Measurements from ENCODE around the gene EYS. TPM values are rescaled to one million over a fixed set of nuclear protein-coding genes. Genes with fewer than 3 reads are reported as not detected.
"Not testable (repeated sequence)": the region's sequence is repeated elsewhere in the genome, so short reads cannot be mapped to it uniquely, and the experiment has no call there.

The EYS gene
- total RNA-seq, 1 donor from 2014 or later: 17.3 TPM

DNA sequence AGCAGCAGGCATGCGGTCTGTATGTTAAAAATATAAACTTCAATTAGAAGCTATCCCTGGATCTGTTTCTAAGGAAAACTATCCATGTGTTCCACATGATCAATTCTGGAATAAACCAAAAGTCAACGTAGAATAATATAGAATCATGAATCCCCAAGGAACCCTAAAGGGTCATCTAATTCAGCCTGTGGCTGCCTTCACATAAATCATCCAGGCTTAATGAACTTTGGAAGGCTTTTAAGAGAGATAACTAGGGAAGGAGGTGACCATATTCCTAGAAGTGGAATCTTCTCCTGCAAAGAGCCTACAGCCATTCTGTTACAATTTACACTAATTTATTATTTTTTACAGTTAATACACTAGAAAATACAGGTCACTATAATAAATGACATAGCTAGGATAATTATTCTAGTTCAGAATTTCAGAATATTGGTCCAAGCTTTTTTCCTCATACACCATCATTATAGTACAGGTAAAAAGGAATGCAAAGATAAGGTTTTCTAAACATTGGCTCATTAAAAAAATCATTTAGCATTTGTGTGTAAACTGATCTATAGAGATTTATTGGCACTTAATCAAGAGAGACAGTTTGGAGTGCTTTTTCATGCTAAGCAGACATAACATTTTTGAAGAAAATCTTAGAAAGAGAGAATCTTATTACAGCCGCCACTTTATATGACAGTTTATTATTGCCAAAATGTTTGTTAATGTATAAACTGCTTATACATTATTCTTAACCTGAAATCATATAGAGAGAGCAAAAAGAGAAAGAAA lies 1220.3 kb downstream of the EYS start:
- DNase-seq (ENCODE audit: low spot score): no peak

DNA sequence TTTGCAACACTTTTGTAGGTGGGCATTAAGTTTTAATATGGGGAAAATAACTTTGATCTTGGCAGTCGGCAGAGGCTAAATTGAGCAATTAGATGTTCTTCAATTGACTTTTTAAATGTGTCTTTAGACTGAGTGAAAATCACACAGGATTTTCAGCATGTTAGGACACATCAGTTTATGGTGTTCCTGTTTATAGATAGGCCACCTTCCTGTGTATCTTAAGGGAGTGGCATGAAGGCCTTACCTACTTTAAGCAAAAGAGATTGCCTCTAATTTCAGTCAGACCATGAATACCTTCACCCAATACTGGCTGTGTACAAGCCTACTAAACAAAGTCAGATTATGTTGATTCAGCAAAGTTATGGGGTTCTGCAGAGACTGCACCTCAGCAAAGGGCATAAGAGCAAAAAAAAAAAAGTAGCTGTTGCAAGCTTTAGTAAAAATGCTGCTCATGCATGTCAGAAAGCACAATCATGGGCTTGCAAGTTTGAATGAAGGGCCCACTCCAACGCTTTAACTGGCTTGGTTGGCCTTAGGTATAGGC lies 1223.0 kb downstream of the EYS start:
- DNase-seq (ENCODE audit: low spot score): no peak

DNA sequence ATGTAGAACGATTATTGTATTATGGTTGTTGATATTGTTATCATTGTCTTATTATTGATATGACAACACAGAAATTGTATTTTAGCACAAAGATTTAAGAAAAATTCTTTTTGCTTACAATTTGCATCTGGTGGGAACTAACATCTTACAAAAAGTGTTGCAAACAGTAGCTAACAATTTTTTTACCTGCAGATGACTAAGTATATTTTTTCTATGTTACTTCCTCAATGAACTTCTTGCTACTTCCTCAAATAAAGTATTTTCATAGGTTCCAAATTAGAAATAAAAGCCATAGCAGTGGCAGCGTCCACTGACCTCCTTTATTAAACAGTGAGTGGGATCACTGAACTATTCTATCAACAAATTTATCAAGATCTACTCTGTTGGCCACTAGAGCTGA lies 1224.4 kb downstream of the EYS start:
- DNase-seq (ENCODE audit: low spot score): no peak

- no peak for DNase-seq (ENCODE audit: low spot score)
Observed at GRCh38 chr6:64479134-64479533, 1227.9 kb downstream of the EYS start.

- no peak for DNase-seq (ENCODE audit: low spot score)
Observed at GRCh38 chr6:64477391-64477790, 1229.6 kb downstream of the EYS start.

GRCh38 chr6:64476935-64477334 lies 1230.1 kb downstream of the EYS start:
- no peak for DNase-seq (ENCODE audit: low spot score)

DNA sequence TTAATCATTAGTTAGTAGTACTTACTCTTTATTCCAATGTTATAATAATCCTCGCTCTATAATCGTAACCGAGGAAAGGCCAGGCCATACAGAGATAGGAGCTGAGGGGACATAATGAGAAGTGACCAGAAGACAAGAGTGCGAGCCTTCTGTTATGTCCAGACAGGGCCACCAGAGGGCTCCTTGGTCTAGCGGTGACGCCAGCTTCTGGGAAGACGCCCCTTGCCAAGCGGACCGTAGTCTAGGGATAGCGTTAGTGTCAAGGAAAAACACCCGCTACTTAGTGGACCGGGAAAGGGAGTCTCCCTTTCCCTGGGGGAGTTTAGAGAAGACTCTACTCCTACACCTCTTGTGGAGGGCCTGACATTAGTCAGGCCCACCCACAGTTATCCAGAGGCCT lies 1237.6 kb downstream of the EYS start:
- not testable (repeated sequence) for DNase-seq (ENCODE audit: low spot score)

- DNase-seq (ENCODE audit: low spot score): no peak
Observed at GRCh38 chr6:64467656-64468055, 1239.4 kb downstream of the EYS start.

DNA sequence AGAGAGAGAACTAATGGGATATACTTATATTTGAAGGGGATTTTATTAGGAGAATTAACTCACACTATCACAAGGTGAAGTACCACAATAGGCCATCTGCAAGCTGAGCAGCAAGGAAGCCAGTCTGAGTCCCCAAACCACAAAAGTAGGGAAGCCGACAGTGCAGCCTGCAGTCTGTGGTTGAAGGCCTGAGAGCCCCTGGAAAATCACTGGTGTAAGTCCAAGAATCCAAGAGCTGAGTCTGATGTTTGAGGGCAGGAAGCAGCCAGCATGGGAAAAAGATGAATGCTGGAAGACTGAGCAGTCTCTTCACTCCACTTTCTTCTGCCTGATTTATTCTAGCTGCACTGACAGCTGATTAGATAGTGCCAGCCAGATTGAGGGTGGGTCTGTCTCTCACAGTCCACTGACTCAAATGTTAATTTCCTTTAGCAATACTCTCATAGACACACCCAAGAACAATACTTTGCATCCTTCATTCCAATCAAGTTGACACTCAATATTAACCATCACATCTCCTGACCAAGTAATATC lies 1247.5 kb downstream of the EYS start:
- no peak for DNase-seq (ENCODE audit: low spot score)

DNA sequence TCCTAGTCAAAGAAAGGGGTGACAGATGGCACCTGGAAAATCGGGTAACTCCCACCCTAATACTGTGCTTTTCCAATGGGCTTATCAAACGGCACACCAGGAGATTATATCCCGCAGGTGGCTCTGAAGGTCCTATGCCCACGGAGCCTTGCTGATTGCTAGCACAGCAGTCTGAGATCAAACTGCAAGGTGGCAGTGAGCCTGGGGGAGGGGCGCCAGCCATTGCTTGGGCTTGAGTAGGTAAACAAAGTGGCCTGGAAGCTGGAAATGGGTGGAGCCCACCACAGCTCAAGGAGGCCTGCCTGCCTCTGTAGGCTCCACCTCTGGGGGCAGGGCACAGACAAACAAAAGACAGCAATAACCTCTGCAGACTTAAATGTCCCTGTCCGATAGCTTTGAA lies 1258.9 kb downstream of the EYS start:
- DNase-seq (ENCODE audit: low spot score): not testable (repeated sequence)

DNA sequence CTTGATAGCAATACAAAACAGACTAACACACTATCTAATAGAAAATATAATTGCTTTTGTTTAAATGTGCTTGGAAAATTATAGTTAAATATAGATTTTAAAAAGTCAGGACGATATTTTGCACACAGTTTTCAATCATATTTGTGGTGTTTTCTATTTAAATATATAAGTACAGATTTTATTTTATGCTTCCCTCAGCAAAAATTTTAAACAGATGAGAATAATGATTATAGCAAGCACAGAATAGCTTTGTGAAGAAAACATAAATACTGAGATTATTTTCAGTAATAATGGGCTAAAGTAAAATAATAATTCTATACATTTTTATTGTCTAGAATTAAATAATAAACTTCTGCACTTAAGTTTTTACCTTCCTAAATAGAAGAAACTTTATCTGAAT lies 1262.0 kb downstream of the EYS start:
- no peak for DNase-seq (ENCODE audit: low spot score)

GRCh38 chr6:64439274-64439673 lies 1267.8 kb downstream of the EYS start:
- no peak for DNase-seq (ENCODE audit: low spot score)

DNA sequence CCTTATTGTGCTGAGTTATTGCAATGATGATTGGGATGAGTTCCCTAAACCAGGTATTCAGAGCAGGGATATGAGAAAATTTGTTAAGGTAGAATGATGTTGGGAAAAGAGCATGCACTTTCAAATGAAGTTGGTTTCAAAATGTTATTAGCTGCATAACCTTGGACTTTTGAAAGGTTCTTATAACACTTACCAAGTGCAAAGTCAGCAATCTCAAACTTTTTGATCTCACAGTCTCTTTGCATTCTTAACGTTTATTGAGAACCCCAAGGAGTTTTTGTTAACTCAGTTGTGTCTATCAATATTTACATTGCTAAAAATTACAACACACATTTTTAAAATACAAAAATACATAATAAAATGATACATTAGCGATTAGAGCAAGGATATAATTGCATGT lies 1269.0 kb downstream of the EYS start:
- DNase-seq (ENCODE audit: low spot score): no peak

DNA sequence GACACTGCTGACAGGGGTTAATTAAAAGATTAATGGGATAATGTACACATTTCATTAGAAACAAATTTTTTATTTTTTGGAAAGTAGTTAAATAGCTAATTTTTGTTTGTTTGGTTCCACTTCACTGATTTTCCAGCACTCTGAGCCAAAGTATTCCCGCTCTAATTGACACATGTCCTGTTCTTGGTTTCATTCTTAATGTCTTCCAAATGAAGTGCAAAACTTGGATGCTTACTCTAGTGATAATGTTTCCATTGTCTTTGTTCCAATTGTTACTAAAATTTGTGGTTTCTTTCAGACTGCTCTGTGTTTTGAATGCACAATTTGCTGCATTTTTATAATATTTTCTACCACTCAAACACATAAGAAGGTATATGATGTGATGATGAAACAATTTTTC lies 1277.1 kb downstream of the EYS start:
- no peak for DNase-seq (ENCODE audit: low spot score)

- peak; percentile 49 for DNase-seq (ENCODE audit: low spot score)
Observed at GRCh38 chr6:64428186-64428585, 1278.8 kb downstream of the EYS start.

- DNase-seq (ENCODE audit: low spot score): peak; percentile 74
Observed at GRCh38 chr6:64415926-64416325, 1291.1 kb downstream of the EYS start.

- DNase-seq (ENCODE audit: low spot score): no peak
Observed at GRCh38 chr6:64411226-64411625, 1295.8 kb downstream of the EYS start.

GRCh38 chr6:64409948-64410347 lies 1297.1 kb downstream of the EYS start:
- DNase-seq (ENCODE audit: low spot score): no peak

GRCh38 chr6:64404396-64404795 lies 1302.6 kb downstream of the EYS start:
- DNase-seq (ENCODE audit: low spot score): no peak

DNA sequence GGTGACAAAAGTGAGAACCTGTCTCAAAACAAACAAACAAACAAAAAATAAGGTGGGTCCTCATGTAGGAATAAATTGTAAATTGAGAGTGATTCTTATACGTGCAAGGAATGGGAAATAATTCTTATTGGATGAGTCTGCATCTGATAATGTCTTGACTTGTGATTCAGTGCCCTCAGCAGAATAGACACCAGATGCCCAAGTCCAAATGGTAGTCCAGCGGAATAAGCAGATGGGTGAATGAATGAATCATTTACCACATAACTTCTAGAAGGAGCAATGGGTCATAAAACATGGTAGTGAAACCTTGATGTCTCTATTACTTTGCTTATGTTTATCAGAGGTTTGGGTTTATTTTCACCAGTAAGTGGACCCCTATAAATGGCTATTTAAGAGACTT lies 1323.7 kb downstream of the EYS start:
- no peak for DNase-seq (ENCODE audit: low spot score)

- no peak for DNase-seq (ENCODE audit: low spot score)
Observed at GRCh38 chr6:64376394-64376793, 1330.6 kb downstream of the EYS start.

DNA sequence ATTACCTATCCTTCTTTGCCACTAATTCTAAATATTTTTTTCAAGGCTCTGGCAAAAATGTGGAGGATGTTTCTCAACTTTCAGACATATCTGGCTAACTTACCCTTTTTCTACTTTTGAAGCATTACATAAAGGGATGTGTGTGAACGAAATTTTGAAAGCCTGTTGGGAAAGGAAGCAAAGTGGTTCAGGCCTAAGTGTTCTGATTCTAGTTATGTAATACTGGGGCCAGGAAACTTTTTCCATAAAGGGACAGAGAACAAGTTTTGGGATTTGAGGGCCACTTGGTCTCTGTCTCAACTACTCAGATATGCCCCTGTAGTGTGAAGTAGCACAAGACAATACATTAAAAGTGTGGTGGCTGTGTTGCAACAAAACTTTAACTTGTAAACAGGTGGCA lies 1349.6 kb downstream of the EYS start:
- DNase-seq (ENCODE audit: low spot score): no peak

DNA sequence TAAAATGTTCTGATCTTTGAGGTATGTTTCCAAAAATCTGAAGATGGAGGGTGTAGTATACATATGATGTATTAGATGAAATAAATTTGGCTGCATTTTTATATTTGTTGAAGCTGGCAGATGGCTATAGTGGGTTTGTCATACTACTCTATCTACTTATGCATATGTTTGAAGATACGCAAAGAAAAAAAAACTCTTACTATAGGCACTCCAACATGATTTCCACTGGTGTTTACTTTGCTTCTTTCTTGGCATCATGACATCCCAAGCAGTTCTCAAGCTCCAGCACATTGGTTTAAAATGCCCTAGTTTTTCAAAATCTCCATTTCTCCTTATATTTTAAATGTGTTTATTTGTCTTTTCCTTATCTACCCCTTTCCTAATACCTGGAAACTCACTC lies 1359.6 kb downstream of the EYS start:
- DNase-seq (ENCODE audit: low spot score): no peak
